Endometrial microvascular endothelial cells (primary cell): ENCODE data around the gene TRHDE. TPM values are rescaled to one million over a fixed set of nuclear protein-coding genes. Genes with fewer than 3 reads are reported as not detected.
"Not testable (repeated sequence)": the region's sequence is repeated elsewhere in the genome, so short reads cannot be mapped to it uniquely, and the experiment has no call there.

Experiments
- in situ Hi-C: cut with HindIII; loops from 2 replicates; pipeline ENCODE4 v1.10.0; 2017; ENCODE audit warnings: low sequenced_read_pairs, low pct_unique_long_range_greater_than_20kb; ENCODE audit errors: inconsistent ontology term
- total RNA-seq: library from RNA; depleted of rRNA; stranded (reverse); fragments of >200 nt; gene quantifications from one replicate; pipeline ENCODE4 v1.2.3, GENCODE V29; 2015; ENCODE audit errors: inconsistent ontology term

TRHDE gene
- total RNA-seq, 1 donor from 2014 or later: 0.28 TPM

DNA sequence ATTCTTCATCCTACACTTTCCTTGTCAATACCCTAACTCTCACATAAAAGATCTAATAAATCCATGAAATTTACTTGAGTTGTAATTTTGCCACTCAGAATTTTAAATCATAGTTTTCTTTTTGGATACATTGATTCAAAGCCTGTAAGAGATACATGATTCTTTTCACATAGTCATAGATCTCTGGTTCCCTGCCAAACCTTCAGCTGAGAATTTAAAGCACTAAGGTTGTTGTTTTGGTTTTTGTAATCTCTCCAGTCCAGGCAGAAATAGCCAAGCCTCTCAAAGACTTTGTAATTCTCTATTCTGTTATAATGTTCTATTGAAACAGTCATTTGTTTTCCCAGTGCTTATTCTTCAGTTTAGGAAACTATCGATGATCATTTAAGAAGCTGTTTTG lies 273.9 kb downstream of the TRHDE start:
- in situ Hi-C loops: no loop called here

GRCh38 chr12:72547573-72547972 lies 275.4 kb downstream of the TRHDE start:
- in situ Hi-C loops: no loop called here

DNA sequence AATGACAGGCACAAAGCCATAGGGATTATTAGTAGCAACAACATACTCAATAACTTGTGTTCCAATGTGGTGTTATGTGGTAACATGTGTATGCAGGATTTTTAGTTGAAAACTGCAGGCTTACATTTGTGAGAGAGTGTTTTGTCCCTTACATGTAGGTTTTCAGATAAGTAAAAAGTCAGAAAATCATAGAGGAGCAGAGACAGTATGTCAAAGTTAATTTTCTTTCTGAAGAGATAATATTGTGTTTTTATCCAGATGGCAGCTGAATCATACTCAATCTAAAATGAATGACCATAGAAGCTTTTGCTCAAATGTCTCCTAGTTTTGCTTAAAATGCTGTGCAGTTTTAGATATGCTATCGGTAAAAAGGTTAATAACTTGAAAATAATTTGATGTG lies 277.0 kb downstream of the TRHDE start:
- in situ Hi-C loops: no loop called here

GRCh38 chr12:72560003-72560769 lies 288.0 kb downstream of the TRHDE start:
- in situ Hi-C loops: no loop called here

GRCh38 chr12:72570601-72571000 lies 298.4 kb downstream of the TRHDE start:
- in situ Hi-C loops: no loop called here

GRCh38 chr12:72574138-72574537 lies 302.0 kb downstream of the TRHDE start:
- in situ Hi-C loops: no loop called here

DNA sequence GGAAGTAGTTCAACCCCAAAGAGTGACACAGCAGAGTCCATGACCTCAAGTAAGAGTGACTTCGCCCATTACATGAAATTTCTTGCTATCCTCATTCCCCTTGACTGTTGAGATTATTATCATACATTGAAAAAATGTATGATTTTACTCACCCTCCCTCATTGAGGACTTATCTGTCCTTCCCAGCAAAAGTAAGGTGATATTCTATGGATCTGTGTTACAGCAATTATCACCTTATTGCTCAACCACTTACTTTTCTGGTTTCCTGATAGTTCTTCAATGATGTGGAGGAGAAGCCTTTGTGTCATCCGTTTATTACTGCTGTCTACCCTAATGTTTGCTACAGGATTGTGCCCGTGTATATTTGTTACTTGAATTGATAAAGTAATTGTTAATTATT lies 306.2 kb downstream of the TRHDE start:
- in situ Hi-C loops: no loop called here

- in situ Hi-C loops: no loop called here
Observed at GRCh38 chr12:72586456-72586855, 314.3 kb downstream of the TRHDE start.

- in situ Hi-C loops: no loop called here
Observed at GRCh38 chr12:72602581-72602980, 330.4 kb downstream of the TRHDE start.

GRCh38 chr12:72605975-72606374 lies 333.8 kb downstream of the TRHDE start:
- in situ Hi-C loops: no loop called here

DNA sequence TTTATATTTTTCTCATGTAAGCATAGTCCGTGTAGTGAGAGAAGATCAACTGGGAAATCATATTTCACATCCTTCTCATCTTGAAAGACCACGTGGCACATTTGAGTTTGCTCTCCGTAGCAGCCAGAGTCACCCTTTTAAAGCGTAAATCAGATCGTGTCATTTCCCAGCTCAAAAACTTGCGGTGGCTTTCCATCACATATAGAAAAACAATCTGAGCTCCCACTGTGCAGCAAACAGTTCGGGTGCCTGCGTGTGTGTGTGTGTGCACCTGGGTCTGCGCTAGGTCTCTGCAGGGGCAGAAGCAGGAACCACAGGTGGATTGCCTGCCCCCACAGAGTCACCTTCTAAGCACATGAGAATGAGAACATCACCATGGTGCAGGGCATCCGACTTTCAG lies 338.2 kb downstream of the TRHDE start:
- in situ Hi-C loops: no loop called here

DNA sequence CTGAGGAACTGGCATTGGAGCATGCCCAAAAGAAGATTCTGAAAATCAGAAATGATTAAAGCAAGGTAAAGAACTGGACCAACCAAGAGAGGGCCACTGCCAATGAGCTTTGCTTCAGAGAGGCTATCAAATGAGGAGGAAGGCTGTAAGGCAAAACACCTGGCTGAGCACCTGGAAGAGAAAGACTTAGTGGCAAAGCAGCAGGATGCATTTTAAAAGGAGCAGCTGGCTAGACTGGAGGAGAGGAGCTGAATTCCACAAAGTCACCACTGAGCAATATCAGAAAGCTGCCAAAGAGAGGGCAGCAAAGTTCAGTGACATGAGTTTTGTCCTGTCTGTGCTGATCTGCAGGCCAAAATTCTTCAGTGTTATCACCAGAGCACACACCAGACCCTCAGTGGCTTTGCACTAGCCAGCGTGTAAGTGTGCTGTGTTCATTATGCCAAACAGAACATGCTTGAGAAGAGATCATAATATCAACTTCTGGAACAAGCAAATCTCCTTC lies 338.7 kb downstream of the TRHDE start:
- in situ Hi-C loops: no loop called here

GRCh38 chr12:72612171-72612570 lies 340.0 kb downstream of the TRHDE start:
- in situ Hi-C loops: no loop called here

DNA sequence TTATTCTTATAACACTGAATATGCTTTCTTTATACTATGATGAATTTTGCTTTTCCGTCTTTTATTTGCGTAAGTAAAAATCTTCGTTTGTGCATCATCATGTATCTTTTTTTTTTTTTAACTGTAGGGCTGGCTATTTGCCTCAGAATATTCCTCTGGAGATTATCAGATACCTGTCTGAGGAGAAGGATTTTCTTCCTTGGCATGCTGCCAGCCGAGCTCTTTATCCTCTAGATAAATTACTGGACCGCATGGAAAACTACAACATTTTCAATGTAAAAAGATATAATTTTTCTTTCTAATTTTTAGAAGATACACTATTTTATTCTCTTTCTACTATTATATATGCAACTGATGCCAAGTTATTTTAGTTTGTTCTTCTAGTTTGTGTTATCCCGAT lies 346.6 kb downstream of the TRHDE start:
- in situ Hi-C loops: no loop called here

DNA sequence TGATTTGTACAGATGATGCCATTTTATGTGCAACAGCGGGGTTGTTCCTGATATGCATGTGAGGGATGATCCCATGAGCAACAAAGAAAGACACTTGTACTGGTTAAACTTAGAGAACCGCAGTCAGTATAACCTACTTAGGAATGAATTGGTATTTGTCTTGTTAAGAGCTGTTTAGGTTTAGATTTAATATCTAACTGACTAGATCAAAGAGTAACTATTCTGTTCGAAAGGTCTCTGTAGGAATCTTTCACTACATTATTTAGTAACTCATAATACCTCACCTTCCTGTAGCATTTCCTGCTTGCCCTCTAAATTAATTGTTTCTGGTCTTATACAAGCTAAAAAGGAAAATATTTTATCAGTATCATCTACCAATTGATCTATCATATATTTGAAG lies 350.4 kb downstream of the TRHDE start:
- in situ Hi-C loops: no loop called here

- in situ Hi-C loops: no loop called here
Observed at GRCh38 chr12:72631926-72632685, 359.9 kb downstream of the TRHDE start.

DNA sequence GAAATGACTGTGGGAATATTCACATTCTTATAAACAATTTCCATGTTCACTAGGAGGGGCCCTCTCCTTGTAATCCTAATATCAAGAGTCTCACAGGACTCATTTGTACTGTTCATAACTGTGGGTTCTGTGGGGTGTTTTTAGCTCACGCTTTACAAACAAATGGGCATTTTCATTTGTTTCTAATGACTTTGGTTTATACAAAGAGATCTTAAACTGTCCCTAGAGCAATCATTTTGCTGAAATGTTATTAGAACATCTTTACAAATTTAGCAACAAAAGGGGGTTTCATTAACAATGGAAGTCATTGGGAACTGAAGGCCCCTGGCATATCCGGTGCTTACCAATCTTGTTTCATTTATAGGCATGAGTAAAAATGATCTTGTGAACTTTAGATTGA lies 370.5 kb downstream of the TRHDE start:
- in situ Hi-C loops: no loop called here

DNA sequence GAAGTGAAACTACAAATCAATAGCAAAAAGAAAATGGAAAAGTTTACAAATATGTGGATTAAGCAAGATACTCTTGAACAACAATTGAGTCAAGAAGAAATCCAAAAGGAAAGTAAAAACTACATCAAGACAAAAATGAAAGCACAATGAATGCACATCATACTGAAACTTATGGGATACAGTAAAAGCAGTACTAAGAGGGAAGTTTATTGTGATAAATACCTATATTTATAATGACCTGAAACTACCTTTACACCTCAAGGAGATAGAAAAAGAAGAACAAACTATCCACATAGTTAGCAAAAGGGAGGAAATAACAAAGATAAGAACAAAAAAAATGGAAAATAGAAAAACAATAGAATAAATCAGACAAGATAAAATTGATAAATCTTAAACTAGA lies 375.0 kb downstream of the TRHDE start:
- in situ Hi-C loops: no loop called here

DNA sequence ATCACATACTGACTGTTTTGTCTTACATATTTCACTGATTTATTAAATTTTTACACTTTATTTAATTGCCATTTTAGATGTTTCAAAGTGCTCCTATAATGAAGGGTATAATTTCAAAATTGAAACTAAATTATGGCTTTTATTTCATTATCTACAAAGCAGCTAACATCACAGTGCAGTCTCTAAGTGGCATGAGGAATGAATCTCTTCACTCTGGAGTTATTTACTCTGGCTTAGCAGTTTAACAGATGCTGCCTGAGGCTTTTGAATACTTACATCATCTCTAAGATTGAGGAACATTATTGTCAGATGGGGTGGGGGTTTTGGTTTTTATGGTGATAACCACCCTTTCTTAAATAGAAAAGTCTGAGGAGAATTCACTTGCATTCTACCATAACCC lies 386.4 kb downstream of the TRHDE start:
- in situ Hi-C loops: no loop called here

DNA sequence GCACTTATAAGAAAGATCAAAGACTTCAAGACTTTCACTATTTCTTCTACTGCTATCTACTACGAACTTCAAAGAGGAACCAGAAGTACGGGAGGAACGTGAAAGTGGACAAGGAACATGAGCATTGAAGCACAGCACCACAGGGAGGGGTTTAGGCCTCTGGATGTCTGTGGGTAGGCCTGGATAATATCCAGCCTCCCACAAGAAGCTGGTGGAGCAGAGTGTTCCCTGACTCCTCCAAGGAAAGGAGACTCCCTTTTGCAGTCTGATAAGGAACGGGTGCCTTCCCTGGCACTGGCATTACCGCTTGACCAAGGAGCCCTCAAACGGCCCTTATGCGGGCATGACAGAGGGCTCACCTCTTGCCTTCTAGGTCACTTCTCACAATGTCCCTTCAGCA lies 388.0 kb downstream of the TRHDE start:
- in situ Hi-C loops: not testable (repeated sequence)
